HUES48 (cell line): ENCODE measurements around the gene KDM6B.
A peak's percentile ranks its signal among the peaks of the same experiment; 100 is the strongest.

Source experiments
- H3K27ac ChIP-seq: one replicate; pipeline ENCODE4 v1.7.0; 2013; ENCODE audit warnings: low read depth, low read length, inconsistent platforms
- H3K27me3 ChIP-seq: 2 replicates; pipeline ENCODE4 v1.6.1; 2013; ENCODE audit warnings: mild to moderate bottlenecking, low read length; ENCODE audit not compliant: control insufficient read depth, insufficient read depth
- H3K36me3 ChIP-seq: 2 replicates; pipeline ENCODE4 v1.6.1; 2013; ENCODE audit warnings: low read length; ENCODE audit not compliant: control insufficient read depth, insufficient read depth
- H3K4me1 ChIP-seq: 2 replicates; pipeline ENCODE4 v1.6.1; 2013; ENCODE audit warnings: mild to moderate bottlenecking, low read length; ENCODE audit not compliant: control insufficient read depth, insufficient read depth
- H3K4me3 ChIP-seq: 2 replicates; pipeline ENCODE4 v1.5.1; 2013; ENCODE audit warnings: mild to moderate bottlenecking, low read depth, low read length
- H3K9ac ChIP-seq: 2 replicates; pipeline ENCODE4 v1.6.1; 2013; ENCODE audit warnings: mild to moderate bottlenecking, low read depth, low read length, moderate library complexity
- H3K9me3 ChIP-seq: 2 replicates; pipeline ENCODE4 v1.6.1; 2013; ENCODE audit warnings: low read length; ENCODE audit not compliant: control insufficient read depth, insufficient read depth

KDM6B gene

GRCh38 chr17:7848739-7849129 is 14.7 kb downstream of the KDM6B start:
- H3K4me1 ChIP-seq = peaks cover 15% of the 10 kb centered on the region; the same call in 1 of the 2 replicates
- peaks cover 24% of the 10 kb centered on the region for H3K27me3 ChIP-seq
- H3K9ac ChIP-seq = no peak overlapping the region
- H3K4me3 ChIP-seq = no peak overlapping the region
- no peak overlapping the region for H3K27ac ChIP-seq
- H3K9me3 ChIP-seq = no peaks in the 10 kb centered on the region
- H3K36me3 ChIP-seq = peaks cover 13% of the 10 kb centered on the region

DNA sequence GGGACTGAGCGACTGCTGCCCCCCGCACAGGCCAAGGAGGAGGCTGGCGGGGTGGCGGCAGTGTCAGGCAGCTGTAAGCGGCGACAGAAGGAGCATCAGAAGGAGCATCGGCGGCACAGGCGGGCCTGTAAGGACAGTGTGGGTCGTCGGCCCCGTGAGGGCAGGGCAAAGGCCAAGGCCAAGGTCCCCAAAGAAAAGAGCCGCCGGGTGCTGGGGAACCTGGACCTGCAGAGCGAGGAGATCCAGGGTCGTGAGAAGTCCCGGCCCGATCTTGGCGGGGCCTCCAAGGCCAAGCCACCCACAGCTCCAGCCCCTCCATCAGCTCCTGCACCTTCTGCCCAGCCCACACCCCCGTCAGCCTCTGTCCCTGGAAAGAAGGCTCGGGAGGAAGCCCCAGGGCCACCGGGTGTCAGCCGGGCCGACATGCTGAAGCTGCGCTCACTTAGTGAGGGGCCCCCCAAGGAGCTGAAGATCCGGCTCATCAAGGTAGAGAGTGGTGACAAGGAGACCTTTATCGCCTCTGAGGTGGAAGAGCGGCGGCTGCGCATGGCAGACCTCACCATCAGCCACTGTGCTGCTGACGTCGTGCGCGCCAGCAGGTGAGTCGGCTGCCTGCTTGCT is 15.2 kb downstream of the KDM6B start:
- Histone ChIP-seq H3K9ac (no peak overlapping the region), H3K4me3 (no peak overlapping the region), H3K36me3 (peaks cover 13% of the 10 kb centered on the region), H3K27me3 (peaks cover 29% of the 10 kb centered on the region), H3K4me1 (peaks cover 15% of the 10 kb centered on the region; the same call in 1 of the 2 replicates), H3K27ac (no peak overlapping the region), H3K9me3 (no peaks in the 10 kb centered on the region)

DNA sequence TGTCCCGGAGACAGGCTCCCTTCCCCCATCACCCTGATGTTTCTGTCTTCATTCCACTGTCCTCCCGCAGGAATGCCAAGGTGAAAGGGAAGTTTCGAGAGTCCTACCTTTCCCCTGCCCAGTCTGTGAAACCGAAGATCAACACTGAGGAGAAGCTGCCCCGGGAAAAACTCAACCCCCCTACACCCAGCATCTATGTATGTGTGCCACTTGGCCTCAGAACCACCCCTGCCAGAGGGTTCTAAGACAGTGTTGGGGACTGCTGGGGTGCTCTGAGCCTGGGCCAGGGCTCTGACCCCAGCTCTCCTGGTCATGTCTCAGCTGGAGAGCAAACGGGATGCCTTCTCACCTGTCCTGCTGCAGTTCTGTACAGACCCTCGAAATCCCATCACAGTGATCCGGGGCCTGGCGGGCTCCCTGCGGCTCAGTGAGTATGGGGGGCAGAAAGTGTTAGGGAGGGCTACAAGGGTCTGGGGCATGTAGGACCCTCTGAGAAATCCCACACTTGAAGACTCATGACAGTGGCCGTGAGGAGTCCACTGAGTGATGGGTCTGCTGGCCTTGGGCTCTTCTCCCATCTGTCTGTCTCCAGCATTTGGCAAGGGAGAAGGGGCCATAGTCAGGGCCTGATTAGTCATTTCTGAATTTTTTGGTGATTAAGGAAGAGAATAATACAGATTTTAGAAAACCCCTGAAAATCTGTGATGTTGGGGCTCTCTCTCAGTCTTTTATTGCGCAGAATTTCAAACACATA is 15.9 kb downstream of the KDM6B start:
- H3K9me3 ChIP-seq = no peaks in the 10 kb centered on the region
- no peak overlapping the region for H3K9ac ChIP-seq
- no peak overlapping the region for H3K27ac ChIP-seq

DNA sequence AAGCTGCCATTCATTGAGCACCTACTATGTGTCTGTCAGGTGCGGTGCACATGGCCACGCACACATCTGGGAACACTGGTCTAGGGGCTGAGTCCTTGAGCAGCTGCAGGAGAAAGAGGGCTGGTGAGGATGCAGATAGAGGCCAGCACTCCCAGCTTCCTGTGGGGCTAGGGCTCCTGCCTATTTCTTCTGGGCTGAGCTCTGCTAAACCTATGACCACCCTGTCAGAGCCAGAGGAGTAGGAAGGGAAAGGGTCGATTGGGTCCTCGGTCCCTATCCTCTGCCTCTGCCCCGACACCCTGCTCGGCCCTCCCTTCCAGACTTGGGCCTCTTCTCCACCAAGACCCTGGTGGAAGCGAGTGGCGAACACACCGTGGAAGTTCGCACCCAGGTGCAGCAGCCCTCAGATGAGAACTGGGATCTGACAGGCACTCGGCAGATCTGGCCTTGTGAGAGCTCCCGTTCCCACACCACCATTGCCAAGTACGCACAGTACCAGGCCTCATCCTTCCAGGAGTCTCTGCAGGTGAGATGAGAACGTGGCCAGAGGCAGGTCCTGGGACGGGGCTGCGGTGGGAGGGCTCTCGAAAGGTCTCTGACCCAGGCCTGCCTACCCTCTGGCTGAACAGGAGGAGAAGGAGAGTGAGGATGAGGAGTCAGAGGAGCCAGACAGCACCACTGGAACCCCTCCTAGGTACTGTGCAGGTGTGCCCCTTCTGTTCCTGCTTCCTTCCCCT is 16.9 kb downstream of the KDM6B start:
- Histone ChIP-seq H3K27ac (no peak overlapping the region), H3K4me3 (peak overlapping the region; percentile 68), H3K9me3 (no peaks in the 10 kb centered on the region), H3K4me1 (peaks cover 20% of the 10 kb centered on the region; the same call in 1 of the 2 replicates), H3K36me3 (peaks cover 13% of the 10 kb centered on the region), H3K9ac (no peak overlapping the region), H3K27me3 (peaks cover 45% of the 10 kb centered on the region)

More for the DNA sequence above, 15.9 kb downstream of the KDM6B start:
- Histone ChIP-seq H3K4me3 (no peak overlapping the region), H3K36me3 (peaks cover 13% of the 10 kb centered on the region), H3K4me1 (peaks cover 14% of the 10 kb centered on the region; the same call in 1 of the 2 replicates), H3K27me3 (peaks cover 36% of the 10 kb centered on the region)

GRCh38 chr17:7851438-7852261 is 17.6 kb downstream of the KDM6B start:
- peak overlapping the region; percentile 68 for H3K4me3 ChIP-seq
- H3K27ac ChIP-seq = no peak overlapping the region
- H3K9me3 ChIP-seq = no peaks in the 10 kb centered on the region
- peaks cover 53% of the 10 kb centered on the region for H3K27me3 ChIP-seq
- H3K4me1 ChIP-seq = peaks cover 27% of the 10 kb centered on the region; the same call in 1 of the 2 replicates
- H3K9ac ChIP-seq = no peak overlapping the region
- peaks cover 10% of the 10 kb centered on the region for H3K36me3 ChIP-seq

DNA sequence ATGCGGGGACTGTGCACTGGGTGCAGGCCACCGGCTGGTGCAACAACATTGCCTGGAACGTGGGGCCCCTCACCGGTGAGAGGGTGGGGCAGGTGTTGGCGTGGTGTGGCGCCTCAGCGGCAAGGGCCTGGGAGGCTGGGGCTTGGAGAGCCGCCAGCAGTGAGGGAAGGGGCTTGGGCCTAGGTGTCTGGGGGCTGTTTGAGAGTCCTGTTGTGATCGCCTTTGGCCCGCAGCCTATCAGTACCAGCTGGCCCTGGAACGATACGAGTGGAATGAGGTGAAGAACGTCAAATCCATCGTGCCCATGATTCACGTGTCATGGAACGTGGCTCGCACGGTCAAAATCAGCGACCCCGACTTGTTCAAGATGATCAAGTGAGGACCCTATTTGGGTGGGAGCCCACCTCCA is 18.2 kb downstream of the KDM6B start:
- peaks cover 27% of the 10 kb centered on the region; the same call in 1 of the 2 replicates for H3K4me1 ChIP-seq
- no peaks in the 10 kb centered on the region for H3K9me3 ChIP-seq
- no peak overlapping the region for H3K27ac ChIP-seq
- peaks cover 56% of the 10 kb centered on the region for H3K27me3 ChIP-seq
- H3K9ac ChIP-seq = no peak overlapping the region
- H3K36me3 ChIP-seq = peaks cover 10% of the 10 kb centered on the region
- no peak overlapping the region for H3K4me3 ChIP-seq

DNA sequence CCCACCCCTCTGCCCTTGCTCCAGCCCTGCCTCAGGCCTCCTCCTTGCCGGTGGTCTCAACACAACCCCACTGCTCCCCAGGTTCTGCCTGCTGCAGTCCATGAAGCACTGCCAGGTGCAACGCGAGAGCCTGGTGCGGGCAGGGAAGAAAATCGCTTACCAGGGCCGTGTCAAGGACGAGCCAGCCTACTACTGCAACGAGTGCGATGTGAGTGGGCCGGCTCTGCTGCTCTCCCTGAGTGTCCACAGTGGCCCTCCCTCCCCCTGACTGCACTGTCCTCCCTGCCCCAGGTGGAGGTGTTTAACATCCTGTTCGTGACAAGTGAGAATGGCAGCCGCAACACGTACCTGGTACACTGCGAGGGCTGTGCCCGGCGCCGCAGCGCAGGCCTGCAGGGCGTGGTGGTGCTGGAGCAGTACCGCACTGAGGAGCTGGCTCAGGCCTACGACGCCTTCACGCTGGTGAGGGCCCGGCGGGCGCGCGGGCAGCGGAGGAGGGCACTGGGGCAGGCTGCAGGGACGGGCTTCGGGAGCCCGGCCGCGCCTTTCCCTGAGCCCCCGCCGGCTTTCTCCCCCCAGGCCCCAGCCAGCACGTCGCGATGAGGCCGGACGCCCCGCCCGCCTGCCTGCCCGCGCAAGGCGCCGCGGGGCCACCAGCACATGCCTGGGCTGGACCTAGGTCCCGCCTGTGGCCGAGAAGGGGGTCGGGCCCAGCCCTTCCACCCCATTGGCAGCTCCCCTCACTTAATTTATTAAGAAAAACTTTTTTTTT is 19.1 kb downstream of the KDM6B start:
- H3K9me3 ChIP-seq = no peaks in the 10 kb centered on the region
- no peak overlapping the region for H3K9ac ChIP-seq
- no peak overlapping the region for H3K27ac ChIP-seq
- H3K4me3 ChIP-seq = peak overlapping the region; percentile 19; the same call in 1 of the 2 replicates
- peaks cover 10% of the 10 kb centered on the region for H3K36me3 ChIP-seq
- peaks cover 27% of the 10 kb centered on the region; the same call in 1 of the 2 replicates for H3K4me1 ChIP-seq
- H3K27me3 ChIP-seq = peaks cover 56% of the 10 kb centered on the region

DNA sequence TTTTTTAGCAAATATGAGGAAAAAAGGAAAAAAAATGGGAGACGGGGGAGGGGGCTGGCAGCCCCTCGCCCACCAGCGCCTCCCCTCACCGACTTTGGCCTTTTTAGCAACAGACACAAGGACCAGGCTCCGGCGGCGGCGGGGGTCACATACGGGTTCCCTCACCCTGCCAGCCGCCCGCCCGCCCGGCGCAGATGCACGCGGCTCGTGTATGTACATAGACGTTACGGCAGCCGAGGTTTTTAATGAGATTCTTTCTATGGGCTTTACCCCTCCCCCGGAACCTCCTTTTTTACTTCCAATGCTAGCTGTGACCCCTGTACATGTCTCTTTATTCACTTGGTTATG is 19.6 kb downstream of the KDM6B start:
- peaks cover 29% of the 10 kb centered on the region; the same call in 1 of the 2 replicates for H3K4me1 ChIP-seq
- no peak overlapping the region for H3K9ac ChIP-seq
- H3K36me3 ChIP-seq = peaks cover 10% of the 10 kb centered on the region
- H3K9me3 ChIP-seq = no peaks in the 10 kb centered on the region
- peak overlapping the region; percentile 48; the same call in 1 of the 2 replicates for H3K4me3 ChIP-seq
- H3K27me3 ChIP-seq = peaks cover 56% of the 10 kb centered on the region
- no peak overlapping the region for H3K27ac ChIP-seq

GRCh38 chr17:7854078-7854777 is 20.2 kb downstream of the KDM6B start:
- peaks cover 31% of the 10 kb centered on the region; the same call in 1 of the 2 replicates for H3K4me1 ChIP-seq
- H3K36me3 ChIP-seq = peaks cover 10% of the 10 kb centered on the region
- peak overlapping the region; percentile 78 for H3K27ac ChIP-seq
- H3K4me3 ChIP-seq = peak overlapping the region; percentile 48
- peaks cover 56% of the 10 kb centered on the region for H3K27me3 ChIP-seq
- H3K9ac ChIP-seq = no peak overlapping the region
- H3K9me3 ChIP-seq = no peaks in the 10 kb centered on the region
